AG10803 (cell line): ENCODE results near the gene GBGT1.
"Not testable (repeated sequence)": the region's sequence is repeated elsewhere in the genome, so short reads cannot be mapped to it uniquely, and the experiment has no call there.

ENCODE experiments used
- DNase-seq: peaks from one replicate; pipeline ENCODE4 v3.0.0; 2010; ENCODE audit warnings: low read depth
- H3K4me3 ChIP-seq: 2 replicates; pipeline ENCODE4 v1.5.1; 2011; ENCODE audit warnings: mild to moderate bottlenecking, low read length, control low read depth
- TF ChIP-seq, protein P1 (sequence below): conservative IDR thresholded peaks from 2 replicates; pipeline ENCODE4 v1.5.1; 2011; ENCODE audit warnings: mild to moderate bottlenecking, low read length, control low read depth, inconsistent platforms

Gene GBGT1

DNA sequence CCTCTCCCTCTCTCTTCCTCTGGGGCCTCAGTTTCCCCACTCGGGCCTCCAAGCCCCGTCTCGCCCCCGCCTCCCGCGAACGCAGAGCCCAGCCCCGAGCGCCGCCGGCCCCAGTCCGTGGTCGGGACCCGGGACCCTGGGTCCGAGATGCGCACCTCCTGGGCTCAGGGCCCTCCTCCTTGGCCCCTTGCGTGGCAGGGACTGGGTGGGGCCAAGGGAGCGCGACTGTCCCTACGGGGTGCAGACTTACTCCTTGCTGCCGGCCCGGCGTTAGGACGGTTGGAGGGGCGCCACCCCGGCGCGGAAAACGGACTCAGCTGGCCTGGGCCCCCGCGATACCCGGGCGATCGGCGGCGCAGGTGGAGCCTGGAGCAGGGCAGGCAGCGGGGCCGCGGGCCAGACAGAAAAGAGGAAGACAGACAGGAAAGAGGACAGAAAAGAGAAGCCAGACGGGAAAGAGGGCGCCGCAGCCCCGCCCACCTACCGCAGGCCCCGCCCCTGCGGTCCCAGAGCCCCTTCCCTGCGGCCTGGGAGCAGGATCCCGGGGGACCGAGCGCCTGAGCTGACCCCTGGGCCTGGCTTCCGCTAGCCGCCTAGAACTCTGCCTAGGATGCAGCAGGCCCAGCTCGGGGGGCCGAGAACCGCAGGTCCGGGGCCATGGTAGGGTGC, at the start of gene GBGT1:
Gene GBGT1 (minus strand): TSS at position 411 of the 669 bp plus-strand sequence. CDS start 1,502 bp downstream, outside the sequence.
- TF ChIP-seq, protein P1, sequence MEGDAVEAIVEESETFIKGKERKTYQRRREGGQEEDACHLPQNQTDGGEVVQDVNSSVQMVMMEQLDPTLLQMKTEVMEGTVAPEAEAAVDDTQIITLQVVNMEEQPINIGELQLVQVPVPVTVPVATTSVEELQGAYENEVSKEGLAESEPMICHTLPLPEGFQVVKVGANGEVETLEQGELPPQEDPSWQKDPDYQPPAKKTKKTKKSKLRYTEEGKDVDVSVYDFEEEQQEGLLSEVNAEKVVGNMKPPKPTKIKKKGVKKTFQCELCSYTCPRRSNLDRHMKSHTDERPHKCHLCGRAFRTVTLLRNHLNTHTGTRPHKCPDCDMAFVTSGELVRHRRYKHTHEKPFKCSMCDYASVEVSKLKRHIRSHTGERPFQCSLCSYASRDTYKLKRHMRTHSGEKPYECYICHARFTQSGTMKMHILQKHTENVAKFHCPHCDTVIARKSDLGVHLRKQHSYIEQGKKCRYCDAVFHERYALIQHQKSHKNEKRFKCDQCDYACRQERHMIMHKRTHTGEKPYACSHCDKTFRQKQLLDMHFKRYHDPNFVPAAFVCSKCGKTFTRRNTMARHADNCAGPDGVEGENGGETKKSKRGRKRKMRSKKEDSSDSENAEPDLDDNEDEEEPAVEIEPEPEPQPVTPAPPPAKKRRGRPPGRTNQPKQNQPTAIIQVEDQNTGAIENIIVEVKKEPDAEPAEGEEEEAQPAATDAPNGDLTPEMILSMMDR, result no peak
- DNase-seq, result peak; percentile 23
- peak within 1 kb of the TSS; percentile 62 for H3K4me3 ChIP-seq

DNA sequence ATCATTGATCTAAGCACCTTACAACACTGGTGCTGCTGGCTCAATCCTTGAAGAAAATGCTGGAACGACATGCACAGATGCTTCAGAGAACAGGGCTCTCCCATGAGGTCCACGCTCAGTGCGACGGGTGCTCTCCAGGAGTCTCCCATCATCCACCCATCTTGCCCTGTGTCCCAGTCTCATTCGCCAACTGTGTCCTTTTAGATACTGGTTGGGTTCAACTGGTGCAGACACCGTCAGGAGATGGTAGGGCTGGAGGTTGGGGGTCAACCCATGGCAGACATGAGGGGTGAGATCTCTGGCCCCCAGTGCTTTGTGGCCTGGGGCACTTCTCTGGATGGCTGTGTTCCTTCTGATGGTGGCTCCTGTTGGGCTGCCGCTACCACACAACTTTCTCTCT, 46.9 kb upstream of the GBGT1 start:
- DNase-seq, result no peak
- H3K4me3 ChIP-seq, result no peak overlapping the region
- TF ChIP-seq, protein P1, result no peak

DNA sequence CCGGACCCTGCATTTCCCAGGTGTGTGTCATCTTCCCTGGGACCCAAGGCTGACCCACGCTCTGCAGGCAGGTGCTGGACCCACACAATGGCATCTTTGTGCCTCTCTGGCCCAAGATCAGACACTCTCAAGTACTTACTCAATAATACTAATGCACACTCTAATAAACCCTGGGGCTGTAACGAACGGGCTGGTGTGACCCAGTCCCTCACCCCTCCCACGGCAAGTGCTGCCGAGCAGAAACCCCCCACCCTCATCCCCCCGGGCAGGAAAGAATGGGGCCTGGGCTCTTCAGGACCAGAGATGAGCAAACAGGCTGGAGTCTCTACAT, 46.5 kb upstream of the GBGT1 start:
- no peak for DNase-seq

DNA sequence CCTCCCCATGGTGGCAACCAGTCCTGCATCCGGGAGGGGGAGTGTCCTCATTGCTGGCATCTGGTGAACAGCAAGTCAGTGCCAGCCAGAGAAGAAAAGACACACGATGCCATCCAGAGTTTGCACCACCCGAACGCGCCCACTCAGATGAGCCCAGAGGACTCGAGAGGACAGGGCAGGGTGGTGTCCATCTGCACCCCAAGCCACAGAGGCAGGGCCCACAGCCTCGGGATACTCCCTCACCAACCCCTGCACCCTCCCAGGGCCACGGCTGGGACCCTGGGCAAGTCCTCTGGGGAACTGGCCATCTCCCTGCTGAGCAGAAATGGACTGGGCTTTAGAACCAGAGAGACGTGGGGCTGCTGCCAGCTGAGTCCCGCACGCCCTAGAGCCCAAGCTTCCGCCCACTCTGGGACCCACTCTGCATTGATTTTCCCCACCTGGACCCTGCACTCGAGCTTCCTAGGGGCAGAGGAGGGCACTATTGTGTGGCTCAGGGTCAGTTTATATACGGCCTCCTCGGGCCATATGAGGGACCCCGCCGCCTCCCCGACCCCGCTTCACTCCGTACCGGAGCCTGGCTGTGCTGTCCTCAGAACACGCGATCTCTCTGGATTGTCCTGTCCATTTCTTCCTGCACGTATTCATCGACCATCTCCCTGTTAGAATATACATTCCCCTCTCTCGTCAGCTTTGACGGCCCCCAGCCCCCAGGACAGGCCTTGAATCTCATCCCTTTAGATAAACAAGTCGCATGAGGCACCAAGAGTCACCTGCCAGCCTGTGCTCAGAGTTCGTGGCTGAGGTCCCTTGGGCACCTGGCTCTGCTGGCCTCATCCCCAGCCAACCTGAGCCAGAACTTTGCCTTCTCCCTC, 45.9 kb upstream of the GBGT1 start:
- DNase-seq, H3K4me3 ChIP-seq: not testable (repeated sequence)

More for the DNA sequence above, 46.5 kb upstream of the GBGT1 start:
- no peak overlapping the region for H3K4me3 ChIP-seq
- TF ChIP-seq, protein P1, result no peak

DNA sequence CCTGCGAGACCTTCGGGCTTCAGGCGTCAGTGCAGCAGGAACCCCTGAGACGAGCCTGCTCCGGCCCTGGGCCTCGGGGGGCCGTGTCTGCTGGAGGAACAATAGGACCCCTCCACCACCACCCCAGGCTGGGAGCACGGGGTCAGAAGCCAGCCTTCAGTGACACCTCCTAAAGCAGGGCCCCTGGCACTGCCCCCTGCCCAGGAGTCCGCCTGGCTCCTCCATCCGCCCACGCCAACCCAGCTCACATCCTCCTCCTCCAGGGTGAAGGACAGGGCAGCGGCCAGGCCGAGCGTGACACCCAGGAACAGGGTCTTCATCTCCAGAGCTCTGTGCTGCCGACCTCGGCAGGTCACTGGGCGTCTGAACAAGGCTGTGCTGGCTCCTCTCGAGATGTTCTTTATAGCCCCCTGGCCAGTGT, 45.2 kb upstream of the GBGT1 start, which contains the start of gene OBP2B:
Gene OBP2B (minus strand): TSS at position 371 of the 421 bp plus-strand sequence. CDS start 51 bp downstream, at position 320.
- H3K4me3 ChIP-seq, DNase-seq: not testable (repeated sequence)

DNA sequence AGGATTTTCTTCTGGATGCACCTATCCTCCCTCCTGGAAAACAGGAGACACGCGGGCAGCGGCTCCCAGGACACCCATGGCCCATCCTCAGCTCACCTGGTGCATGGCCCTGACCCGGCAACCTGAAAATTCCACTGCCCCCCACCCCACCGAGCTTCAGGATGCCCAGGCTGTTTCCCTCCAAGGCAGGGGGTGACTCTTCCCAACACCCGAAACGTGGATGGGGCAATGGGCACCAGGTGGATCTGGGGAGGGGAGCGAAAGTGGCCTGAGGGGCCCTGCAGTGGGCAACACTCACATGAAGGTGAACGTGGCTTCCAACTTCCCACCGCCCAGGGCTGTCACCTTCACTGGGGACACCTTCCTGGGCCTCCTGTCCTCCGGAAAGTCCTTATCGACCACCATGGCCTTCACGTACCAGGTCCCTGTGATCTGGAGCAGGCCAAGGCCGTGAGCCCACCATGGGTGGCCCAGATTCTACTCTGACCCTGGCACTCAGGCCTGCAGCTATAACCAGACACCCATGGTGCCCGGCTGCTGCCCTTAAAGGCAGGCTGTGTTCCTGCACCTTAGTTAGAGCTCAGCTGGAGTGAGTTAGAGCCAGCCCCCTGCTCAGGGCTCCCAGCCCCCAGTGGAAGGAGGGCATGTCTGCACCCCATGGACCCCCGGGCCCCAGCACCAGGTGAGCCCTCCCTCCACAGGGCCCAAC, 44.6 kb upstream of the GBGT1 start:
- not testable (repeated sequence) for DNase-seq, H3K4me3 ChIP-seq

DNA sequence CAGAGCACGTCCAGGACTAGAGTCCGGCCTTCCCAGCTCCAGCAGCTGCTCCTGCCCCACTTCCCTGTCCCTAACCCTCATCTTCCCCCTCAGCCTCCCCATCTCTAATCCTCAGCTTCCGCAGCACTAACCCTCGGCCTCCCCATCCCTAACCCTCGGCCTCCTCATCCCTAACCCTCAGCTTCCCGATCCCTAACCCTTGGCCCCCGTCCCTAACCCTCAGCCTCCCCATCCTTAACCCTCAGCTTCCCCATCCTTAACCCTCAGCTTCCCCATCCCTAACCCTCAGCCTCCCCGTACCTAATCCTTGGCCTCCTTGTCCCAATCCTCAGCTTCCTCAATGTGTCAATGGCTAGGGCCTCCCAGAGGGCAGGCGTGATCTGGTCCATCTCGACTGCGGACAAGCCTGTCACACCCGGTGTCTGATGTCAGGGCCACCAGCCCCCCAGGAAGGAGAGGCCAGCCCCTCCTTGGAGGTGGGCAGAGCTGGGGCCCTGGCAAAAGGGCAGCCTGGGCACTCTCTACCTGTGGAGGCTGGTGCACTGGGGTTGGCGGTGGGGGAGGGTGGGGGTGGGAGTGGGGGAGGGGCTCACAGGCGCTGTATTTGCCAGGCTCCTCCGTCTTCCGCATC, 43.9 kb upstream of the GBGT1 start:
- TF ChIP-seq, protein P1, result no peak
- H3K4me3 ChIP-seq, result no peak overlapping the region
- no peak for DNase-seq

DNA sequence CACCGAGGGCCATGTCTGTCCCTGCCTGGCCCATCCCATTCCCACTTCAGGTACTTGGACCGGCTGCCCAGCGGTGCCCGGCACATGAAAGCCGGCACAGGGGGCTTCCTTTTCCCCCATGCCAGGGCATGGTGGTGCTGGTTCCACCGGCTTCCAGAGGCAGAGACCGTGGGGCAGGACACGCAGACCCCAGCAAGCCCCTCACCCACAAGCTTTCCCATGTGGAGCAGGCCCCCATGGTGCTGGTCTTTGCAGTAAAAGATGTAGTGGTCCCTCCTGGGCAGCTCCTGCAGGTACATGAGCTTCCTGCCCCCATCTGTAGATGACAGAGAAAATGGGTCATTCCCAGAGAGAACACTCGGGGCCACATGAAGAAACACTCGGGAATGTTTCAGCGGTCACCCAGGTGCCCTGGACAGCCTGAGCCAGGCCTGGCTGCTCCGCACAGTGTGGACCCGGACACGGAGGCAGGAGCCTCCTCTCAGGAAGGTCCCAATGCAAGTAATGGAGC, 43.4 kb upstream of the GBGT1 start:
- no peak overlapping the region for H3K4me3 ChIP-seq
- no peak for DNase-seq
- TF ChIP-seq, protein P1, result no peak
